ENCODE measurements around the gene HCK. TPM values are rescaled to one million over a fixed set of nuclear protein-coding genes. Genes with fewer than 3 reads are reported as not detected.
"Not testable (repeated sequence)": the region's sequence is repeated elsewhere in the genome, so short reads cannot be mapped to it uniquely, and the experiment has no call there.

The HCK gene
- total RNA-seq, 1 experiment from 2014 or later: 0.17 TPM

- H3K4me3 ChIP-seq (replicated peaks in 1 of 2; ENCODE audit: low read depth in 1 of 2, low read length in 2 of 2); H2AFZ ChIP-seq (ENCODE audit: low read depth, low read length, poor library complexity, severe bottlenecking); H3K27me3 ChIP-seq (ENCODE audit: insufficient read depth, low read length); H3K9ac ChIP-seq (ENCODE audit: low read length); H3K27ac ChIP-seq (ENCODE audit: low read depth, low read length); H3K4me1 ChIP-seq (ENCODE audit: control insufficient read depth in 1 of 2, insufficient read depth in 2 of 2, low read length in 2 of 2); POLR2A ChIA-PET; CTCF ChIA-PET; H3K9me2 ChIP-seq (ENCODE audit: insufficient read depth); H3K9me3 ChIP-seq (ENCODE audit: control insufficient read depth in 1 of 2, insufficient read depth in 1 of 2, low read depth in 1 of 2, low read length in 2 of 2); intact Hi-C loops (cut with micrococcal nuclease); H3K4me2 ChIP-seq (ENCODE audit: low read length); ATAC-seq; DNase-seq (ENCODE audit: low read depth, low spot score); H4K20me1 ChIP-seq (ENCODE audit: insufficient read depth); BruUV-seq (replicated peaks); RAD21 ChIA-PET (ENCODE audit: low non-redundant PET in 1 of 2, low total read pairs in 2 of 2, uncharacterized antibody in 2 of 2, unreplicated experiment in 2 of 2); H3K36me3 ChIP-seq (ENCODE audit: control insufficient read depth in 1 of 2, insufficient read depth in 2 of 2, low read length in 2 of 2): not testable (repeated sequence)
- H3K79me2 ChIP-seq (ENCODE audit: insufficient read depth, low read length): peaks cover 91% of the 10 kb centered on the region
These were observed 64.8 kb downstream of the HCK start for GRCh38 chr20:32116796-32117195.

- H3K9me3 ChIP-seq (ENCODE audit: control insufficient read depth in 1 of 2, insufficient read depth in 1 of 2, low read depth in 1 of 2, low read length in 2 of 2); intact Hi-C loops (cut with micrococcal nuclease); H3K36me3 ChIP-seq (ENCODE audit: control insufficient read depth in 1 of 2, insufficient read depth in 2 of 2, low read length in 2 of 2); H3K4me2 ChIP-seq (ENCODE audit: low read length); H3K9ac ChIP-seq (ENCODE audit: low read length); H4K20me1 ChIP-seq (ENCODE audit: insufficient read depth); ATAC-seq; H3K4me1 ChIP-seq (ENCODE audit: control insufficient read depth in 1 of 2, insufficient read depth in 2 of 2, low read length in 2 of 2); RAD21 ChIA-PET (ENCODE audit: low non-redundant PET in 1 of 2, low total read pairs in 2 of 2, uncharacterized antibody in 2 of 2, unreplicated experiment in 2 of 2); BruUV-seq (replicated peaks); H3K27me3 ChIP-seq (ENCODE audit: insufficient read depth, low read length); H2AFZ ChIP-seq (ENCODE audit: low read depth, low read length, poor library complexity, severe bottlenecking); H3K9me2 ChIP-seq (ENCODE audit: insufficient read depth); CTCF ChIA-PET; DNase-seq (ENCODE audit: low read depth, low spot score); POLR2A ChIA-PET; H3K4me3 ChIP-seq (replicated peaks in 1 of 2; ENCODE audit: low read depth in 1 of 2, low read length in 2 of 2); H3K27ac ChIP-seq (ENCODE audit: low read depth, low read length): not testable (repeated sequence)
- H3K79me2 ChIP-seq (ENCODE audit: insufficient read depth, low read length): peaks cover 78% of the 10 kb centered on the region
These were observed 66.4 kb downstream of the HCK start for GRCh38 chr20:32118427-32118826.

GRCh38 chr20:32119734-32120133 is 67.7 kb downstream of the HCK start:
- ATAC-seq (no peak), DNase-seq (ENCODE audit: low read depth, low spot score) (no peak)
- Histone ChIP-seq H3K9ac (ENCODE audit: low read length) (no peak overlapping the region), H3K4me3 (replicated peaks in 1 of 2; ENCODE audit: low read depth in 1 of 2, low read length in 2 of 2) (no peak overlapping the region), H3K9me2 (ENCODE audit: insufficient read depth) (no peaks in the 10 kb centered on the region), H3K36me3 (ENCODE audit: control insufficient read depth in 1 of 2, insufficient read depth in 2 of 2, low read length in 2 of 2) (peaks cover 6 to 7% of the 10 kb centered on the region in 2 experiments; a peak in 2 of 4 replicates), H3K4me2 (ENCODE audit: low read length) (no peak overlapping the region), H3K79me2 (ENCODE audit: insufficient read depth, low read length) (peaks cover 75% of the 10 kb centered on the region), H3K27ac (ENCODE audit: low read depth, low read length) (no peak overlapping the region), H4K20me1 (ENCODE audit: insufficient read depth) (no peaks in the 10 kb centered on the region; the same call in 1 of the 2 replicates), H2AFZ (ENCODE audit: low read depth, low read length, poor library complexity, severe bottlenecking) (no peak overlapping the region), H3K9me3 (ENCODE audit: control insufficient read depth in 1 of 2, insufficient read depth in 1 of 2, low read depth in 1 of 2, low read length in 2 of 2) (no peaks in the 10 kb centered on the region; a peak in 1 of 4 replicates), H3K27me3 (ENCODE audit: insufficient read depth, low read length) (no peaks in the 10 kb centered on the region), H3K4me1 (ENCODE audit: control insufficient read depth in 1 of 2, insufficient read depth in 2 of 2, low read length in 2 of 2) (no peaks in the 10 kb centered on the region)
- intact Hi-C loops (cut with micrococcal nuclease): no loop called here
- POLR2A ChIA-PET: no interaction called here
- RAD21 ChIA-PET (ENCODE audit: low non-redundant PET in 1 of 2, low total read pairs in 2 of 2, uncharacterized antibody in 2 of 2, unreplicated experiment in 2 of 2): no interaction called here
- BruUV-seq (replicated peaks): no TSS peak
- CTCF ChIA-PET: no interaction called here
- TF ChIP-seq CBX3 (IDR thresholded peaks at IDR 0.05; ENCODE audit: low read depth): no peak
- TF ChIP-seq EGR1 (IDR thresholded peaks at IDR 0.05; ENCODE audit: low read depth): no peak
- TF ChIP-seq SIN3A (IDR thresholded peaks at IDR 0.05; ENCODE audit: low read depth): no peak
- no peak for TF ChIP-seq ZNF274 (IDR thresholded peaks at IDR 0.05; ENCODE audit: low read depth, low read length)
- TF ChIP-seq, protein P1, sequence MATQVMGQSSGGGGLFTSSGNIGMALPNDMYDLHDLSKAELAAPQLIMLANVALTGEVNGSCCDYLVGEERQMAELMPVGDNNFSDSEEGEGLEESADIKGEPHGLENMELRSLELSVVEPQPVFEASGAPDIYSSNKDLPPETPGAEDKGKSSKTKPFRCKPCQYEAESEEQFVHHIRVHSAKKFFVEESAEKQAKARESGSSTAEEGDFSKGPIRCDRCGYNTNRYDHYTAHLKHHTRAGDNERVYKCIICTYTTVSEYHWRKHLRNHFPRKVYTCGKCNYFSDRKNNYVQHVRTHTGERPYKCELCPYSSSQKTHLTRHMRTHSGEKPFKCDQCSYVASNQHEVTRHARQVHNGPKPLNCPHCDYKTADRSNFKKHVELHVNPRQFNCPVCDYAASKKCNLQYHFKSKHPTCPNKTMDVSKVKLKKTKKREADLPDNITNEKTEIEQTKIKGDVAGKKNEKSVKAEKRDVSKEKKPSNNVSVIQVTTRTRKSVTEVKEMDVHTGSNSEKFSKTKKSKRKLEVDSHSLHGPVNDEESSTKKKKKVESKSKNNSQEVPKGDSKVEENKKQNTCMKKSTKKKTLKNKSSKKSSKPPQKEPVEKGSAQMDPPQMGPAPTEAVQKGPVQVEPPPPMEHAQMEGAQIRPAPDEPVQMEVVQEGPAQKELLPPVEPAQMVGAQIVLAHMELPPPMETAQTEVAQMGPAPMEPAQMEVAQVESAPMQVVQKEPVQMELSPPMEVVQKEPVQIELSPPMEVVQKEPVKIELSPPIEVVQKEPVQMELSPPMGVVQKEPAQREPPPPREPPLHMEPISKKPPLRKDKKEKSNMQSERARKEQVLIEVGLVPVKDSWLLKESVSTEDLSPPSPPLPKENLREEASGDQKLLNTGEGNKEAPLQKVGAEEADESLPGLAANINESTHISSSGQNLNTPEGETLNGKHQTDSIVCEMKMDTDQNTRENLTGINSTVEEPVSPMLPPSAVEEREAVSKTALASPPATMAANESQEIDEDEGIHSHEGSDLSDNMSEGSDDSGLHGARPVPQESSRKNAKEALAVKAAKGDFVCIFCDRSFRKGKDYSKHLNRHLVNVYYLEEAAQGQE (IDR thresholded peaks at IDR 0.05; ENCODE audit: low read depth): no peak
- TF ChIP-seq TCF7L2 (IDR thresholded peaks at IDR 0.05; ENCODE audit: borderline replicate concordance, extremely low read depth, insufficient read depth, insufficient read length): no peak
- TF ChIP-seq ELF1 (IDR thresholded peaks at IDR 0.05; ENCODE audit: borderline replicate concordance, low read depth): no peak
- no peak for TF ChIP-seq JUND (IDR thresholded peaks at IDR 0.05)
- no peak for TF ChIP-seq POLR2AphosphoS5 (IDR thresholded peaks at IDR 0.05; ENCODE audit: low read depth, low read length)
